ENCODE results near the gene BCKDHB. TPM values are rescaled to one million over a fixed set of nuclear protein-coding genes. Genes with fewer than 3 reads are reported as not detected.

The BCKDHB gene
- total and polyA plus RNA-seq, 2 donors (not counting 3 experiments of a cell fraction or from before 2014, with no cell fraction given), result 5.6 to 12.2 TPM

DNA sequence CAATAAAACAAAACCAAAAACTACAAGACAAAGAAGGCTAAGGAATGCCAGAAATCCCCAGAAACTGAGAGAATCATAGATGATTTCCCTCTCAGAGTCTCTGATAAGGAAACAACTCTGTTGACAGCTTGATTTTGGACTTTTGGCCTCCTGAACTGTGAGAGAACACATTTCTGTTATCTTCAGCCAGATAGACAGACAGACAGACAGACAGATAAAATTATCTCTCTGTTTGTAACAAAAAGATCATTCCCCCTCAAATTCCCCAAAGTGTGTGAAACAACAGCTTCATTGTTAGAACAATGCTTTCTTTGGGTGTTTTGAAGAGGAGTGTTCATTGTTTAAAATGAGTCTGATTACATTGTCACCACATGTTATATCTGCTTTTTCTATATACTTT, 148.2 kb downstream of the BCKDHB start:
- POLR2A ChIA-PET, result no interaction called here
- dilution Hi-C loops (cut with MboI; ENCODE audit: extremely low pct_ligation_motif_present, low sequenced_read_pairs) (no loop called here), intact Hi-C loops (cut with micrococcal nuclease) (no loop called here)
- H3K4me2 ChIP-seq (ENCODE audit: insufficient read depth, low read length), result no peak overlapping the region
- CTCF ChIA-PET, result no interaction called here
- H4K20me1 ChIP-seq (replicated peaks; ENCODE audit: control insufficient read depth, extremely low read depth, insufficient read depth, low read length), result no peaks in the 10 kb centered on the region
- BruUV-seq (replicated peaks), result no TSS peak
- FAIRE-seq (no peak), DNase-seq (ENCODE audit: low read depth, low spot score) (no peak)
- no peaks in the 10 kb centered on the region for H3K4me1 ChIP-seq (ENCODE audit: control insufficient read depth, extremely low read depth, insufficient read depth, low read length)
- H3K79me2 ChIP-seq (ENCODE audit: control insufficient read depth, insufficient read depth, low read length), result no peaks in the 10 kb centered on the region
- no peaks in the 10 kb centered on the region for H3K9me3 ChIP-seq (replicated peaks; ENCODE audit: control insufficient read depth, insufficient read depth, low read length)
- no peak overlapping the region for H3K4me3 ChIP-seq (replicated peaks in 1 of 3; ENCODE audit: insufficient read depth in 1 of 3, low read depth in 1 of 3, low read length in 3 of 3)
- no peak overlapping the region for H3K27ac ChIP-seq (ENCODE audit: insufficient read depth, low read depth, low read length)
- H3K9me1 ChIP-seq (replicated peaks; ENCODE audit: control insufficient read depth, extremely low read depth, insufficient read depth, low read length), result no peaks in the 10 kb centered on the region
- H3K36me3 ChIP-seq (ENCODE audit: control insufficient read depth in 2 of 2, extremely low read depth in 1 of 2, insufficient read depth in 2 of 2, low read length in 2 of 2), result no peaks in the 10 kb centered on the region
- no peaks in the 10 kb centered on the region for H3K27me3 ChIP-seq (ENCODE audit: control insufficient read depth in 2 of 2, insufficient read depth in 2 of 2, low read length in 2 of 2)
- H3K9ac ChIP-seq (replicated peaks; ENCODE audit: extremely low read depth, insufficient read depth, low read length), result no peak overlapping the region
- TF ChIP-seq JUN (IDR thresholded peaks at IDR 0.05; ENCODE audit: borderline replicate concordance, insufficient read depth, insufficient read length, low read depth), result no peak
- no peak for TF ChIP-seq POLR2A (IDR thresholded peaks at IDR 0.05; ENCODE audit: low read depth, low read length)
- TF ChIP-seq EZH2 (IDR thresholded peaks at IDR 0.05; ENCODE audit: borderline replicate concordance, low read depth, low read length, severe bottlenecking), result no peak
- TF ChIP-seq, protein P1, sequence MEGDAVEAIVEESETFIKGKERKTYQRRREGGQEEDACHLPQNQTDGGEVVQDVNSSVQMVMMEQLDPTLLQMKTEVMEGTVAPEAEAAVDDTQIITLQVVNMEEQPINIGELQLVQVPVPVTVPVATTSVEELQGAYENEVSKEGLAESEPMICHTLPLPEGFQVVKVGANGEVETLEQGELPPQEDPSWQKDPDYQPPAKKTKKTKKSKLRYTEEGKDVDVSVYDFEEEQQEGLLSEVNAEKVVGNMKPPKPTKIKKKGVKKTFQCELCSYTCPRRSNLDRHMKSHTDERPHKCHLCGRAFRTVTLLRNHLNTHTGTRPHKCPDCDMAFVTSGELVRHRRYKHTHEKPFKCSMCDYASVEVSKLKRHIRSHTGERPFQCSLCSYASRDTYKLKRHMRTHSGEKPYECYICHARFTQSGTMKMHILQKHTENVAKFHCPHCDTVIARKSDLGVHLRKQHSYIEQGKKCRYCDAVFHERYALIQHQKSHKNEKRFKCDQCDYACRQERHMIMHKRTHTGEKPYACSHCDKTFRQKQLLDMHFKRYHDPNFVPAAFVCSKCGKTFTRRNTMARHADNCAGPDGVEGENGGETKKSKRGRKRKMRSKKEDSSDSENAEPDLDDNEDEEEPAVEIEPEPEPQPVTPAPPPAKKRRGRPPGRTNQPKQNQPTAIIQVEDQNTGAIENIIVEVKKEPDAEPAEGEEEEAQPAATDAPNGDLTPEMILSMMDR (IDR thresholded peaks at IDR 0.05; ENCODE audit: extremely low read depth in 1 of 2, insufficient read depth in 1 of 2, low read depth in 1 of 2, low read length in 2 of 2), result no peak
- no peak for TF ChIP-seq GATA2 (IDR thresholded peaks at IDR 0.05; ENCODE audit: insufficient read depth, insufficient read length, low read depth, low read length)
- TF ChIP-seq POLR2AphosphoS5 (IDR thresholded peaks at IDR 0.05; ENCODE audit: insufficient read depth, low read depth, low read length), result no peak
- TF ChIP-seq, protein P2, sequence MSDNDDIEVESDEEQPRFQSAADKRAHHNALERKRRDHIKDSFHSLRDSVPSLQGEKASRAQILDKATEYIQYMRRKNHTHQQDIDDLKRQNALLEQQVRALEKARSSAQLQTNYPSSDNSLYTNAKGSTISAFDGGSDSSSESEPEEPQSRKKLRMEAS (IDR thresholded peaks at IDR 0.05; ENCODE audit: insufficient read depth, insufficient read length), result no peak
- TF ChIP-seq FOS (IDR thresholded peaks at IDR 0.05; ENCODE audit: borderline replicate concordance, insufficient read depth, low read length), result no peak
- no peak for TF ChIP-seq MYC (IDR thresholded peaks at IDR 0.05; ENCODE audit: low read depth, low read length)
- H2AFZ ChIP-seq (ENCODE audit: low read depth, low read length), result no peak overlapping the region

Data from endothelial cell of umbilical vein (primary cell).